Stimulated activated CD8-positive, alpha-beta memory T cell treated with anti-CD3 and anti-CD28 coated beads, Interleukin-4, amount 100 ng/mL, for 1 hour (primary cell): ENCODE data around the gene EXOC3.
"Not testable (repeated sequence)": the region's sequence is repeated elsewhere in the genome, so short reads cannot be mapped to it uniquely, and the experiment has no call there.

Source experiments
- DNase-seq, 2 donors: peaks; one replicate each; pipeline ENCODE4 v3.0.0-alpha.2; 2020; ENCODE audit warnings: low read depth in 2 of 2, low spot score in 1 of 2

EXOC3 gene

GRCh38 chr5:442335-443238, at the start of gene EXOC3:
EXOC3 (plus strand) TSS chr5:443176; CDS start chr5:446206, 3,030 bp downstream.
- peak; percentile 39 to 42 for DNase-seq

GRCh38 chr5:393846-394275, 49.1 kb upstream of the EXOC3 start:
- DNase-seq: no peak

- DNase-seq: no peak
These were observed 48.3 kb upstream of the EXOC3 start for GRCh38 chr5:394671-395155.

GRCh38 chr5:395156-395920, 47.6 kb upstream of the EXOC3 start:
- no peak for DNase-seq

- DNase-seq: no peak
These were observed 47.0 kb upstream of the EXOC3 start for GRCh38 chr5:395921-396530.

GRCh38 chr5:396531-396961, 46.4 kb upstream of the EXOC3 start:
- no peak for DNase-seq

GRCh38 chr5:398141-398474, 44.9 kb upstream of the EXOC3 start:
- DNase-seq: not testable (repeated sequence)

GRCh38 chr5:398475-399295, 44.3 kb upstream of the EXOC3 start:
- no peak for DNase-seq

- DNase-seq: no peak
These were observed 43.4 kb upstream of the EXOC3 start for GRCh38 chr5:399296-400281.

- DNase-seq: no peak
These were observed 42.5 kb upstream of the EXOC3 start for GRCh38 chr5:400282-401145.

- no peak for DNase-seq
These were observed 41.6 kb upstream of the EXOC3 start for GRCh38 chr5:401146-402034.

GRCh38 chr5:402219-402614, 40.8 kb upstream of the EXOC3 start:
- not testable (repeated sequence) for DNase-seq

- DNase-seq: no peak
These were observed 40.2 kb upstream of the EXOC3 start for GRCh38 chr5:402615-403359.

GRCh38 chr5:403995-404394, 39.0 kb upstream of the EXOC3 start:
- DNase-seq: no peak

GRCh38 chr5:404666-405241, 38.2 kb upstream of the EXOC3 start:
- no peak for DNase-seq

- no peak for DNase-seq
These were observed 37.6 kb upstream of the EXOC3 start for GRCh38 chr5:405421-405820.

- DNase-seq: no peak
These were observed 36.9 kb upstream of the EXOC3 start for GRCh38 chr5:406041-406440.
